GM18873 (cell line): Measurements from ENCODE around the gene MRPL14.

Experiments
- ATAC-seq: cut with Tn5 transposase; IDR thresholded peaks from one replicate; pipeline ENCODE4 v1.9.1; 2021; ENCODE audit warnings: mild to moderate bottlenecking, moderate library complexity, moderate number of reproducible peaks; ENCODE audit not compliant: unreplicated experiment, low FRiP score

The MRPL14 gene

GRCh38 chr6:44084231-44085014, 42.8 kb downstream of the MRPL14 start:
- ATAC-seq = no peak

- no peak for ATAC-seq
These were observed 44.4 kb downstream of the MRPL14 start for GRCh38 chr6:44082872-44083321.

DNA sequence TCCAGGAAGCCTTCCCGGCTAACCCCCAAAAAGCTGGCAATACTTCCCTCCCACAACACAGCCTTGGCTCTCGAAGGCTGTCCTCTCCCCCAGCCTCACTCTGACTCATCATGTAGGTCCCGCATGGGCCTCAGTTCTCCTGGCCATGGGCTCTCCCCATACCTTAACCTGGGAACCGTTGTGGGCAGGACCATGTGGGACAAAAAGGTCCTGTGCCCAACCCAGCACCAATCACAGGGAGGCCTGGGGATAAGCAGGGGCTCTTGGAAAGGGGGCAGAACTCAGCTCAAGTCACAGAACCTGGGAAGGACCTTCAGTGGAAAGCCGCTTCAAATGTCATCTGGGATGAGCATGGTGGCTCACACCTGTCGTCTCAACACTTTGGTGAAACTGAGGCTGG, 45.5 kb downstream of the MRPL14 start:
- ATAC-seq = no peak

DNA sequence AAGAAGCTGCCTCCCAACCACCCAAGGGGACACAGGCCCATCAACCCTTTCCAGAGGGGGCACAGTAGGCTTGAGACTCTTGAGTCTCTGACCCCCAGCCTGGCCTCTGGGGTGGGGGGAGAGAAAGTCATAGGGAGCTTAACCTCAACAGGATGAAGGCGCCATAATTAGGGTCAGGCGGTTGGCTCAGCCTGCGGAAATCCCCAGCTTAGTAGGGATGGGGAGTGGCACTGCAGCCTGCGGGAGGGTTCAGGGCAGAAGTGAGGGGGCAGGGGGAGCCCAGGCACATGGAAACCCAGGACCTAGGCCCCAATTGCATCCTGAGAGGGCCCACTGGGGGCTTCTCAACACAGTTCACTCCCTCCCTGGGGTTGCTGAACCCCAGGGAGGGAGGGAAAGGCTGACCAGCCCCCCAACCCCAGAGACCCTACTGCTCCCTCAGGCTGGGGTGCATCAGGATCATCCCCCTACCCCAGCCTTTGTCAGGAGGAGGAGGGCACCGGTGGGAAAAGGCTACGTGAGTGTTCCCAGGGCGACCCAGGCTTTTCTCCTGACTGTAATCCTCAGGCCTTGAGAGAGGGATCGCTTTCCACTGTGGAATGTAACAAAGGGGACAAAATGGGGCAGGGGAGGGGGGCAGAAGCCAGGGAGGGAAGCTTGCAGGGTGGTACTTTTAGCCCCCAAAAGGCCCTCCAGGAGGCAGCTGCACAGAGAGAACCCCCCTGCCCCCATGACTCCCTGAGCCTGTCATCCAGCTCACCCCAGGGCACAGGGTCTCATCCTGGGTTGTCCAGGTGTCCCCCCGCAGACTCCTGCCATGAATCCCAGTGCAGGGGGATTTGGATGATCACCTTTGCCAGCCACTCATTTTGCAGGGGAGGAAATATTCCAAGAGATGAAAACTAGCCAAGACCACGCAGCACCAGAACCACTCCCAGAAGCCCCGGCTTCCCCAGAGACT, 46.4 kb downstream of the MRPL14 start:
- no peak for ATAC-seq

DNA sequence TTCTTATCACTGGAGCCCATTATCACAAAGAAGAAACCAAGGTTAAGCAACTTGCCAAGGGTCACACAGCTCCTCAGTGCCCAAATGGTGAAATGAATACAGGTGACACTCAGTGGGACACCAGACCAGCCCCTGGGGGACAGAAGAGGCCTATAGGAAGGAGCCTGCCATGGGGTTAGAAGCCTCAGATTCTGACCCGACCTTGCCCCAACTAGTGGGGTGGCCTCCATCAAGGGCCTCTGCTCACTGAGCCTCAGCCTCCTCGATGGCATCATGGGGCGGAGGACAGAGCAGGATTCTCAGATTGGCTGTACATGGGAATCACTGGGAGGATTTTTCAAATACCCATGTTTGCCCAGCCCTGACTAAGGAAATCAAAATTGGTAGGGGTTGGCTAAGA, 47.6 kb downstream of the MRPL14 start:
- ATAC-seq = no peak

- ATAC-seq = no peak
These were observed 48.2 kb downstream of the MRPL14 start for GRCh38 chr6:44078827-44079671.

DNA sequence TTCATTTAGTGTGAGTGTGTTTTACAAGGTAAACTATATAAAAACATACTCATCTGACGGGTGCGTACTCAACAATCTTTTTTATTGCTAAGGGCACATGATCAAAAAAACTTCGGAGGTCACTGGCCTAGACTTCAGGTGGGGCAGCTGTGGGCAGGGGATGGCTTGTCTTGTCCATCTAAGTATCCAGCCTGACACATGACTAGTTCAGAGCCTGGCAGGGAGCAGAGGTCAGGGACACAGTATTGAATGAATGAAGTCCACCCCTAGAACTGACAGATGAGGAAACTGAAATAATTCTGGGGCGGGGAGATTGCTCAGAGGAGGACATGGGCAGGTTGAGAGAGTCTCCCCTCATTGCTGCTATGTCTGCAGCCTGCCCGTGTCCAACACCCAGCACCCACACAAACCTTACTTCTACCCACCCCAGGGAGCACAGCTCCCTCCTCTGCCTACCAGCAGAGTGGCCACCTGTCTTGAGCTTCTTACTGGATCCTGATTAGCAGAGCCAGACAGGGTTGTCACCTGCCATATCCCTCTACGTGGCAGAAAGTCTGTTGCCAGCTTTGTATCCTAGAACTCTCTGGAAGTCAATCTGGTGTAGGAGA, 48.9 kb downstream of the MRPL14 start:
- no peak for ATAC-seq

- ATAC-seq = no peak
These were observed 49.9 kb downstream of the MRPL14 start for GRCh38 chr6:44077214-44077946.

DNA sequence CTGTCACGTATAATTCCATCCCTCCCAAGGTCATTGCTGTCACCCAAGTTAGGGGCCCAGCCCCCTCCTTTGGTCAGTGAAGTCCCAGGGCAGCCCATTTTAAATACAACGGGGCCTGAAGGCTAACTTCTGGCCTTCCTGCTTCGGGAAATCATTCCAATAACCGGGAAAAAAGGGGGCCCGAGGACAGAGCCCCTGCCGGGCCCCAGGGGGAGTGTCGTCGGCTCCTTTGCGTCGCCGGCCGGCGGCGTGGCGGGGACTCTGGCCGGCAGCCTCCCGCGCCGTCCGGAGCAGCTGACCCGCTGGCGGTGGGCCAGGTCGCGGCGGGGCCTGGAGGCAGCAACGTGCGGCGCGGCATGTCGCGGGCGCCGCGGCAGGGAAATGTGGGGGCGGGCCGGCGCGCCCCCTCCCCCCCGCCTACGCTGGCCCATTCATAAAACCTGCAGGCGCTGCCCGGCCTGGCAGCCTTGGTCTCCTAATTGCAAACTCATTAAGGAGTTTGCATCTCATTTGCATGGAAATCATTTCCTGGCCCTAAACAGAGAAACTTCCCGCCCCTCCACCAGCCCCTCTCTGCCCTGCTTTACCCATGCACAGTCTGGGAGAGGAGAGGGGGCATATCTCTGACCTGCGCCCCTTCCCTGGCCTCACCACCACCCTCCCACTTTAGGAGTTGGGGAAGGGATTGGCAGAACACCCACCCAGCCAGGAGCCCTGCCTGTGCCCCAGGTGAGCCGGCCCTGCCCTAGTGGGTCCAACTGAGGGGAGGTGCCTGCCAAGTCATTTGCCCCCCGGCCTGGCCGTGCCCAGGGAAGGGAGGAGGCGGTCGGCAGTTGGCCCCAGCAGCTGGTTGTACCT, 50.7 kb downstream of the MRPL14 start:
- ATAC-seq = no peak

GRCh38 chr6:44075647-44076355, 51.5 kb downstream of the MRPL14 start:
- no peak for ATAC-seq

GRCh38 chr6:44074813-44075646, 52.2 kb downstream of the MRPL14 start:
- no peak for ATAC-seq

DNA sequence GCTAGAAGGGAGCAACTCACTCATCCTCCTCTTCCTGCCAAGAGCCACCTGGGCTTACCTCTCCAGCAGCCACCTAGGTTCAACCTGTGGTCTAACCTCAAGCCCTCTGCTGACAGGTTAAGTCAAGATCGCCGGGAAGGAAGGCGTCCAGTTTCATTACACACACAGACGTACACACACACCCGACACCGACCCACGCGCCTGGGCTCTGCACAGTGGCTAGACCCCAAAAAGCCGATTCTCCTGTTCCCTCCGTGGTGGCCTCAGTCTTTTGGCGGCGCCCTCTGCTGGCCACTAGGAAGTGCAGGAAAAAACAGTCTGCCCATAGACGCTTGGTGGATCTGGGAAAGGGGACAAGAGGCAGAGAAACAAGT, 52.8 kb downstream of the MRPL14 start:
- peak; percentile 26 for ATAC-seq

- ATAC-seq = no peak
These were observed 53.4 kb downstream of the MRPL14 start for GRCh38 chr6:44073612-44074438.

DNA sequence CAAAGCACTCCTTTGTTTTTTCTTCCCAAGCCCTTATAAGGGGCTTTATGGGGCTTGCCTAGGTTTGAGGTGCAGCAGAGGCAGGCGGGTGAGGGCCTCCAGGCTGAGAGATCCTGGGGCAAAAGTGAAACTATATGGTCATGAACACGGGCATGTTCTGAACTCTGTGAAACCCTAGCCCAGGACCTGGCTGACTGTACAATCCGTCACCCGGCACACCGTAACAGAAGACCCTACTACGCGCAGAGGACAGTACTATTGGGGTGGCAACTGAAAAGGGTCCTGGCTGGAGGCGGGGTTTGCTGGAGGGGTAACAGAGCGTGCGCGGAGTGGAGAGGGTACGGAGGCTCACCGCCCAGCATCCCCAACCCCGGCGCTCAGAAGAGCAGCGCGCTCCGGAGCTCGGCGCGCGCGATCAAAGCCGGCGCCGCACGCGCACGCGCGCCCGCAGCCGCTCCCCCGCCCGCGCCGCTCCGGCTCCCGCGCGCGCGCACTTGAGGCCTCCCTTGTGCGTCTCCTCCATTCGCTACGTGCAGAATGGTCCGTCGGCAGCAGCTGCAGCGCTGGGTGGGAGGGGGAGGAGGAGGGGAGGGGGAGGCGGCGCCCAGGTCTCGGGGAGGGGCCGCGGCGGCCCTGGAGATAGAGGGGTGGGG, 54.2 kb downstream of the MRPL14 start:
- ATAC-seq = peak; percentile 49

DNA sequence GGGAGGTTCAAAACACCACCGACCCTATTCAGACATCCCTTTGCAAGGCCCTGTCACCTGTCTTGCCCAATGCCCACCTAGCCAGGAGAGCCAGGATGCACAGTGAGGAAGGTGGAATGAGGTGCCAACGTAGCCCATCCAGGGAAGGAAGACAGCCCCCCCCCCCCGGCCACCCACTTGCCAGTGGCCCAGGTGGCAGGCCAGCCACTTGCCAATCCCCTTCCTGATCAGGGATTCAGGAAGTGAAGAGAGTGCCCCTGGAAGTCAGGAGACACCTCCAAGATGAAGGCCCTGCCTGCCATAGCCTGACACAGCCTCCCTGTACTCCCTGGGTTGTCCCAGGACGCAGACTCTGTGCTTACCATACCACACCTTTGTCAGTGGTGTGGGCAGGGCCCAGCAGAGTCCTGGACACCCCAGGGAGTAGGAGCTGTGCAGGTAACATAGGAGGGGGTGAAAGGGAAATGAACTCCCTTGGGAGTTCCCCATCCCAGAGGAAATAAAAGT, 54.7 kb downstream of the MRPL14 start:
- ATAC-seq = no peak
